Ovary (tissue), 9 donors: Measurements from ENCODE around the gene ELFN1. TPM values are rescaled to one million over a fixed set of nuclear protein-coding genes. Genes with fewer than 3 reads are reported as not detected.

Experiments used
- DNase-seq, 5 donors: peaks; one replicate each; pipeline ENCODE4 v3.0.0-alpha.2; 2019 to 2020
- H3K27ac ChIP-seq, 2 donors: fragments of 200-600 bp; one replicate each; pipeline versions ENCODE4 v1.5.1 to v1.8.0; 2019 to 2022
- H3K27me3 ChIP-seq: fragments of 200-600 bp; one replicate; pipeline ENCODE4 v1.8.0; 2022
- H3K36me3 ChIP-seq: fragments of 200-600 bp; sonication (generic); one replicate; pipeline ENCODE4 v1.5.1; 2019
- H3K4me1 ChIP-seq: one replicate; pipeline ENCODE4 v1.8.1; 2013; ENCODE audit warnings: mild to moderate bottlenecking, moderate library complexity; ENCODE audit not compliant: insufficient read depth
- H3K4me3 ChIP-seq: fragments of 200-600 bp; sonication (generic); one replicate; pipeline ENCODE4 v1.5.1; 2017
- H3K9me3 ChIP-seq, 2 donors: fragments of 200-600 bp in 1 of 2; sonication (generic) in 1 of 2; one replicate each; pipeline versions ENCODE4 v1.5.1 to v1.8.1; 2013 to 2019; ENCODE audit warnings: mild to moderate bottlenecking in 1 of 2, moderate library complexity in 1 of 2
- EP300 ChIP-seq: sonication (generic); formaldehyde crosslinking; IDR thresholded peaks from one replicate; pipeline ENCODE4 v1.6.1; 2017; ENCODE audit warnings: antibody characterized with exemption
- POLR2A ChIP-seq: fragments of 450-650 bp; IDR thresholded peaks from one replicate; pipeline ENCODE4 v1.6.1; 2017; ENCODE audit warnings: antibody characterized with exemption, mild to moderate bottlenecking, moderate library complexity
- WGBS, 3 donors: extraction: QIAGEN DNeasy Blood & Tissue Kit in 1 of 3; methylation state at CpG; one replicate each; pipeline versions ENCODE4 v1.1.5 to v1.1.7; 2013 to 2017; 5-methylcytosine and 5-hydroxymethylcytosine counted together
- intact Hi-C, 4 donors: fragments of 100-400 bp; cut with DNase I; formaldehyde crosslinking; loops; one replicate each; pipeline versions ENCODE4 v1.11.0 to v1.15.1; 2022 to 2023
- polyA plus RNA-seq, 2 donors: library from polyadenylated mRNA; stranded (reverse); fragments of 200-250 nt in 1 of 2; fragments of 350-450 nt in 1 of 2; fragmentation: Illumina TruSeq in 1 of 2; extraction: RNeasy Lipid Tissue Mini Kit (QIAGEN cat#74804) in 1 of 2; gene quantifications; one replicate each; pipeline ENCODE4 v1.2.3, GENCODE V29; 2013 to 2014
- total RNA-seq, 7 donors: library from RNA; depleted of rRNA in 2 of 7; stranded (reverse); fragments of >200 nt in 2 of 7; fragmentation: NEBNext Ultra II Directional in 3 of 7; extraction: Animal tissue kit (Norgen Biotek cat#: 25700) in 3 of 7; gene quantifications; one replicate each; pipeline versions ENCODE4 v1.1.0 to v1.2.4, GENCODE V29; 2016 to 2023
- TF ChIP-seq, protein P1 (sequence below), 3 donors: fragments of 450-650 bp in 2 of 3; fragments of 200-600 bp in 1 of 3; IDR thresholded peaks; one replicate each; pipeline versions ENCODE4 v1.5.1 to v1.8.0; 2016 to 2022; ENCODE audit warnings: antibody characterized with exemption in 3 of 3, mild to moderate bottlenecking in 1 of 3
- donor health status: DM: no; HTN: no; CAD: no; lungs with moderate emphysema.
- donor health status: DM: no; HTN: no; CAD: no.
- donor health status: Bipolar disorder and iron deficiency.
- donor health status: DM: yes; HTN: yes; CAD: no.
- donor health status: DM: no; HTN: no; CAD: no.
- donor health status: DM: yes; HTN: yes; CAD: no.

ELFN1 gene
- total and polyA plus RNA-seq, 9 donors: 0.05 to 1.5 (median 0.60) TPM

DNA sequence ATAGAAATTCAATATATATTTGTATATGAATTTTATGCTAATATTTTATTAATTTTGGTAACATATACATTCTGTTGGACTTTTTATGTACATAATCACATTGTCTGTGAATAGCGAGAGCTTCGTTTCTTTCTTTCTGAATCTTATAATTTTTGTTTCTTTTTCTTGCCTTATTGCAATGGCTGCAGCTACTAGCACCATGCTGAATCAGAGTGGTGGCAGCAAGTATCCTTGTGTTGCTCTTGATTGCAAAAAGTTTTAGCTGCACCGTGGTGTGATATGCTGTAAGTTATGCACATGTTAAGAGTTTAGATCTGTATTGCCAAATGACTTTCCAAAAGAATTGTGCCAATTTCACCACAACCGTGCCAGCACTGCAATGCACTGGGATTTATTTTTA, 32.6 kb downstream of the ELFN1 start:
- Histone ChIP-seq H3K9me3 (no peaks in the 10 kb centered on the region), H3K36me3 (no peaks in the 10 kb centered on the region), H3K27ac (no peak overlapping the region), H3K27me3 (no peaks in the 10 kb centered on the region), H3K4me1 (no peaks in the 10 kb centered on the region), H3K4me3 (no peak overlapping the region)
- DNase-seq: no peak
- intact Hi-C loops: no loop called here
- WGBS, 3 donors: 93 to 97% (median 94%) methylated on average over 4 of the region's 4 CpGs
- no peak for TF ChIP-seq EP300
- TF ChIP-seq POLR2A: no peak
- TF ChIP-seq, protein P1, sequence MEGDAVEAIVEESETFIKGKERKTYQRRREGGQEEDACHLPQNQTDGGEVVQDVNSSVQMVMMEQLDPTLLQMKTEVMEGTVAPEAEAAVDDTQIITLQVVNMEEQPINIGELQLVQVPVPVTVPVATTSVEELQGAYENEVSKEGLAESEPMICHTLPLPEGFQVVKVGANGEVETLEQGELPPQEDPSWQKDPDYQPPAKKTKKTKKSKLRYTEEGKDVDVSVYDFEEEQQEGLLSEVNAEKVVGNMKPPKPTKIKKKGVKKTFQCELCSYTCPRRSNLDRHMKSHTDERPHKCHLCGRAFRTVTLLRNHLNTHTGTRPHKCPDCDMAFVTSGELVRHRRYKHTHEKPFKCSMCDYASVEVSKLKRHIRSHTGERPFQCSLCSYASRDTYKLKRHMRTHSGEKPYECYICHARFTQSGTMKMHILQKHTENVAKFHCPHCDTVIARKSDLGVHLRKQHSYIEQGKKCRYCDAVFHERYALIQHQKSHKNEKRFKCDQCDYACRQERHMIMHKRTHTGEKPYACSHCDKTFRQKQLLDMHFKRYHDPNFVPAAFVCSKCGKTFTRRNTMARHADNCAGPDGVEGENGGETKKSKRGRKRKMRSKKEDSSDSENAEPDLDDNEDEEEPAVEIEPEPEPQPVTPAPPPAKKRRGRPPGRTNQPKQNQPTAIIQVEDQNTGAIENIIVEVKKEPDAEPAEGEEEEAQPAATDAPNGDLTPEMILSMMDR (IDR thresholded peaks at IDR 0.05): no peak

DNA sequence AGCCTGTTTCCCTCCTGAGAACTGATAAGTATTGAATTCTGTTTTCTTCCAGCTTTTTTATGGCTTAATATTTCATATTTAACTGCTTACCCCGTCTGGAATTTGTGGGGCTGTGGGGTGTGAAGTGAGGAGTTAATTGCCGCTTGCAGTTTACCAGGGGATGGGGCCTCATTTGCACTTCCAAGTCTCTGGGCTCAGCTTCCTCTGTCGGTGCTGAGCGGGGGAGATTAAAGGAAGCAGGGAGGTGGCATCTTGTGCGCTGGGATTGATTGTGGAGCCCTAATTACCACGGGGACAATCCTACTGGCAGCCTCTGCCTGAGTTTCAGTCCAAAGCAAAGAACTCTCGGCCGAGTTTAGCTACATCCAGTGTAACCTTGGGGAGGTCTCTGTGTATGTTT, 33.4 kb downstream of the ELFN1 start:
- intact Hi-C loops: no loop called here
- 24 to 27% (median 25%) methylated on average over 8 of the region's 8 CpGs for whole genome bisulfite sequencing, 3 donors
- TF ChIP-seq POLR2A: no peak
- TF ChIP-seq, protein P1 (IDR thresholded peaks at IDR 0.05): no peak
- TF ChIP-seq EP300: no peak
- no peak for DNase-seq
- Histone ChIP-seq H3K4me3 (no peak overlapping the region), H3K9me3 (no peaks in the 10 kb centered on the region), H3K4me1 (no peaks in the 10 kb centered on the region), H3K27ac (no peak overlapping the region), H3K36me3 (no peaks in the 10 kb centered on the region), H3K27me3 (no peaks in the 10 kb centered on the region)

DNA sequence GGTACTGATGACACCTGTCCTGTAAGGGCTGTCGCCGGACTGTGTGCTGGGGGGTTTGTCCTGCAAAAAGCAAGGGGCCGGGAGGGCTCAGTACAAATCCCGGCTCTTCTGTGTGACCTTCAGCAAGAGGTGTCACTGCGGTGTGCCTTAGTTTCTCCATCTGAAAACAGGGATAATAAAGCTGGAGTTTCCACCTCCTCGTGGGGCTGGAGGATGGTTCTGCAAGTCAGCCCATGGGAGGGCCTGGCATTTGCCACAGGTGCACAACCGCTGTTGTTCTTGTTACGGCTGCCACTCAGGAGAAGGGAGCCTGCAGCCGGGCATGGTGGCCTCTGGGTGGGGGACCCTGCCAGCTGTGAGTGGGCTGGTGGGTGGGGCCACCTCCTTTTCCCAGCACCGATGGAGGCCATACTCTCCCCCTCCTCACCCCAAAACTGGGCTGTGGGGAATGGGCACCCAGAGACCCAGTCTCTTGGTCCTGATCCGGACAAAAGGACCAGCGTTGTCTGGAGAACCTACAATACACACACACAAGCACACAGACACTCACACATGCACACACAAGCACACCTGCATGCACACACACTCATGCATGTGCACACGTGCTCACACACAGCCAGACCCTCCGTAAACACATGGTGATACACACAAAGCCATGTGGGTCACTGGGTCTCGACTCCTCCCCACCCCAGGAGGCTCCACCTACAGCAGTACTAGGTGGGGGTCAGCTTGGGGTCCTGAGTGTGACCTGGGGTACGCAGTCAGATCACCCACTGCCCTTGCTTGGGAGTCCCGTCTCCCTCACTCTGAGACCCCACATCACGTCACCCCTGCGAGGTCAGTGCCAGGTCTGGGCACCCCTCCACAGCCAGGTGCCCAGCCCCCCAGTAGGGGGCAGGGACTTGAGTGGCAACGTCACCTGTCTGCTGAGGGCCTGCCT, 34.1 kb downstream of the ELFN1 start:
- H3K27ac ChIP-seq: no peak overlapping the region
- WGBS, 3 donors: 80 to 86% (median 82%) methylated on average over 20 of the region's 20 CpGs
- no peak overlapping the region for H3K4me3 ChIP-seq
- no peaks in the 10 kb centered on the region for H3K27me3 ChIP-seq
- H3K4me1 ChIP-seq: no peaks in the 10 kb centered on the region
- intact Hi-C loops: no loop called here
- no peaks in the 10 kb centered on the region for H3K9me3 ChIP-seq
- TF ChIP-seq POLR2A: no peak
- TF ChIP-seq, protein P1 (IDR thresholded peaks at IDR 0.05): no peak
- TF ChIP-seq EP300: no peak
- no peaks in the 10 kb centered on the region for H3K36me3 ChIP-seq
- DNase-seq: peak in 3 of 5 donors; percentile 3 to 13 (median 3)

DNA sequence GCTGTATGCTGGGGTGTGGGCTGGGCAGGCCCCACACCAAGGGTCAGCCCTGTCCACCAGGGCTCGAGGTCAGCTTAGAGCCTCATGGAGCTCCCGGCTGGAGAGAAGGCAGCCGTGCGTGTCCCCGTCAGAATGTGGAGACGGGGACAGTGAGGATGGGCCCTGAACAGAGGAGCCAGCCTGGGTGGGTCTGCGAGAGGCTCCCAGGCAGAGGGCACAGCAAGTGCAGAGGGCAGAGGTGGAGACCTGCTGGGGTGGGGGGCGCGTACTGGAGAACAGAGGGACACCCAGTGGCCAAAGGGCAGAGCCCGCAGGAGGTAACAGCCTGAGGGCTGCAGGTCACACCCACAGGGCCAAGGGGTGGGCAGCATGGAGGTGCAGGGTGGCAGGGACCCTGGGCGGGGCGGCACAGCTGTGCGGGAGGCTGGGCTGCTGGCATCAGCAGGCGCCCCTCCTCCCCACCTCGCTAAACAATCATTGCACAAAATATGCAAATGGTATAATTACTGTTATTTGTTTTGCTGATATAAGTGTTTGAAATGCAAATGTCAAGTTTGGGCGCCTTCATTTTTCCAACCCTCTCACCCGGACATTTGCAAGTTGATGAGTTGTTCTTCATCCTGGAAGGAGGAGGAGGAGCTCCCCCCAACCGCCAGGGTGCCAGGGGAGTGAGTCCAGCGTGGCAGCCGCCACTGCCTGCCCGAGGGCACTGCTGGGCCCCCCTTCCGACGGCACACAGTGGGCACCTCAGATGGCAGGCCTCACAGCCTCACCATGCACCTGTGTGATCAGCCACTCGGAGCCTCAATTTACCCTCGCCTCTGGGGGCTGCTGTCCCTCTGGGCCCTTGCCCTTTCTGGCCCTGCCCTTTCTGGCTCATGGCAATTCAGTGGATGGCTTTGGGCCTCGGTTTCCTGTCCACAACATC, 35.0 kb downstream of the ELFN1 start:
- no peaks in the 10 kb centered on the region for H3K9me3 ChIP-seq
- no peak overlapping the region for H3K27ac ChIP-seq
- H3K27me3 ChIP-seq: no peaks in the 10 kb centered on the region
- H3K4me3 ChIP-seq: no peak overlapping the region
- H3K4me1 ChIP-seq: no peaks in the 10 kb centered on the region
- TF ChIP-seq EP300: no peak
- no peak for TF ChIP-seq POLR2A
- TF ChIP-seq, protein P1 (IDR thresholded peaks at IDR 0.05): no peak
- intact Hi-C loops: no loop called here
- 77 to 83% (median 82%) methylated on average over 26 of the region's 26 CpGs for WGBS, 3 donors
- peak in 2 of 5 donors; percentile 2 to 11 for DNase-seq
- H3K36me3 ChIP-seq: no peaks in the 10 kb centered on the region
